GM13976 (cell line): ENCODE measurements around the gene SLC1A1.

ENCODE experiments used
- DNase-seq: peaks from one replicate; pipeline ENCODE4 v3.0.0; 2012; ENCODE audit warnings: low spot score
- in situ Hi-C: fragments of 300-500 bp; cut with MboI; formaldehyde crosslinking; loops from one replicate; pipeline ENCODE4 v1.12.0; 2022; ENCODE audit warnings: low sequenced_read_pairs, mixed read lengths, inconsistent platforms; ENCODE audit not compliant: unreplicated experiment
- TF ChIP-seq, protein P1 (sequence below): IDR thresholded peaks from 2 replicates; pipeline ENCODE4 v1.5.1; 2012; ENCODE audit warnings: borderline replicate concordance, mild to moderate bottlenecking; ENCODE audit not compliant: insufficient read depth; ENCODE audit errors: extremely low read depth, missing control alignments, control extremely low read depth

Gene SLC1A1

DNA sequence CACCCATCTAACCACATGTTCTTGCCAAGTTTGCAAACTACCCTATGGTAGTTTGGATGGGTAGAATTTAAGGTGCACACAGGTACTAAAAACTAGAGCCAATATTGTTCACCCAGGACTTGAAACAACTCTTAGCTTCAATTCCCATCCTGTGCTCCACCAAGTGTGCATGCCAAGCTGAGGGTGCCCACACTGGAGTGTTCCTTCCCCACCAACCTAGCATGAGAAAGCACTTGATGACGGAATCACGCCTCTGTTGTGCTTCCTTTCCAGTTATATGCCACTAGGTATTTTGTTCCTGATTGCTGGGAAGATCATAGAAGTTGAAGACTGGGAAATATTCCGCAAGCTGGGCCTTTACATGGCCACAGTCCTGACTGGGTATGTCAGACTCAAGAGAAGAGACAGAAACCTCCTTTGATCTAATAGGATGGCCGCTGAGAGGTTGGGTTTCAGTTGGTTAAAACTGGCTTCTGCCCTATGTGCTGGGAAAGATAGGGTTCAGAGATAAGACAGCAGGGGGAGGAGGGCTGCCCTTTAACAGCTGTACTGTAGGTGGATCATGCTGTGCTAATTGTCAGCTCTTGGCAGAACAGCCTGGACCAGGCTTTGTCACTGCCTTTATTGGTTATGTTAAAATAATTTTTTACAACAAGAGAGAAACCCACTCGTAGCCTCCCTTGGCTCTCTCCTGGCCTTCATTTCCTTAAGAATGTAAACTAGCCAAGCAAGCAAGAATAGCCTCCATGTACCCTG, 83.5 kb downstream of the SLC1A1 start:
- in situ Hi-C loops: no loop called here
- TF ChIP-seq, protein P1, sequence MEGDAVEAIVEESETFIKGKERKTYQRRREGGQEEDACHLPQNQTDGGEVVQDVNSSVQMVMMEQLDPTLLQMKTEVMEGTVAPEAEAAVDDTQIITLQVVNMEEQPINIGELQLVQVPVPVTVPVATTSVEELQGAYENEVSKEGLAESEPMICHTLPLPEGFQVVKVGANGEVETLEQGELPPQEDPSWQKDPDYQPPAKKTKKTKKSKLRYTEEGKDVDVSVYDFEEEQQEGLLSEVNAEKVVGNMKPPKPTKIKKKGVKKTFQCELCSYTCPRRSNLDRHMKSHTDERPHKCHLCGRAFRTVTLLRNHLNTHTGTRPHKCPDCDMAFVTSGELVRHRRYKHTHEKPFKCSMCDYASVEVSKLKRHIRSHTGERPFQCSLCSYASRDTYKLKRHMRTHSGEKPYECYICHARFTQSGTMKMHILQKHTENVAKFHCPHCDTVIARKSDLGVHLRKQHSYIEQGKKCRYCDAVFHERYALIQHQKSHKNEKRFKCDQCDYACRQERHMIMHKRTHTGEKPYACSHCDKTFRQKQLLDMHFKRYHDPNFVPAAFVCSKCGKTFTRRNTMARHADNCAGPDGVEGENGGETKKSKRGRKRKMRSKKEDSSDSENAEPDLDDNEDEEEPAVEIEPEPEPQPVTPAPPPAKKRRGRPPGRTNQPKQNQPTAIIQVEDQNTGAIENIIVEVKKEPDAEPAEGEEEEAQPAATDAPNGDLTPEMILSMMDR: no peak
- DNase-seq: no peak

DNA sequence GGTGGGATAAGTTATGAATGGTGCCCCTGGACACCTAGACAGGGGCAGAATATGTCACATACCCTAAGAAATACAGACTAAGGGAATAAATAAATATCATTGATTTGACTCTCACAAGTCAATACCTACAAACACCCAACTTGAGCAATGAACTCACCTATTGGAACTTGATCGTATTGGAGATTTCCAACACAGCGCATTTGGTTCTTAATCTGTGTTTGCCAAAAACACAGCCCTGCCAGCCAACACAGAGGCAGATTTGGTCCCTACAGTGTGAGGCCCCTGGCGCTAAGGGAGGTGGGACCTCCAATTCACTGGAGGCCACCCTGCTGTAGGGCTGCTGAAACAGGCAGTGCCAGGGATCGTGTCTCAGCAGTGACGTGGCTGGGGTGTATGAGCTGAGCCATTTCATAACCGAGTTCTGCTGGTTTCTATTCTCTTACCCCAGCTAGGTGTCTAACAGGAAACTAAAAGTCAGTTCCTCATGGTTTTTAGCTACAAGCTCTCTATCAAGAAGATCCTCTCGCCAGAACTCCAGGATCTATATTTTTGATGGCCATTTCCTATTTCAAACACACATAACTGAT, 84.5 kb downstream of the SLC1A1 start:
- in situ Hi-C loops: no loop called here
- DNase-seq: peak; percentile 30
- TF ChIP-seq, protein P1: no peak

DNA sequence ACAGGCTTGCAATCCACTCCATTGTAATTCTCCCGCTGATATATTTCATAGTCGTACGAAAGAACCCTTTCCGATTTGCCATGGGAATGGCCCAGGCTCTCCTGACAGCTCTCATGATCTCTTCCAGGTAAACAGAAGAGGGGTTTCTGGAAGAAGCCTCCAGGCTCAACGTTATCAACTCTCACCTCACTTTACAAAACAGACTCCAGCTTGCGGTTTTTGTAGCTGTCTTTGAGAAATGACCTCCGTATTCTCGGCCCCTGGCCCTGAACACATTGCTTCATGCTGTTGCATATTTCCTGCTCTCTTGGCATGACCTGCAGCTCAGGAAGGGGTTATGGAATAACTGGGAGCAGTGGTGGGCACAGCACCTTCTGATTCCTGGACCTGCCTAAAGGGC, 85.7 kb downstream of the SLC1A1 start:
- in situ Hi-C loops: no loop called here

DNA sequence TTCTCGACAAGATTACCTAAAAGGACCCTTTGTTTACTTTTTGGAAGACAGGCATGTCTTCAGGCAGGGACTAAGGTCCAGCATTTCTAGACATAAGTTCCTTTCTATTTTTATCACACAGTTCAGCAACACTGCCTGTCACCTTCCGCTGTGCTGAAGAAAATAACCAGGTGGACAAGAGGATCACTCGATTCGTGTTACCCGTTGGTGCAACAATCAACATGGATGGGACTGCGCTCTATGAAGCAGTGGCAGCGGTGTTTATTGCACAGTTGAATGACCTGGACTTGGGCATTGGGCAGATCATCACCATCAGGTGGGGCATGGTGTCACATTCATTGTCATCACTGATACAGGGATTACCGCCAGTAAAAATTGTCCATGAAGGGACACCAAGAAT, 86.2 kb downstream of the SLC1A1 start:
- in situ Hi-C loops: no loop called here
- TF ChIP-seq, protein P1: no peak
- no peak for DNase-seq

More for the DNA sequence above, 85.7 kb downstream of the SLC1A1 start:
- no peak for DNase-seq
- TF ChIP-seq, protein P1: no peak

DNA sequence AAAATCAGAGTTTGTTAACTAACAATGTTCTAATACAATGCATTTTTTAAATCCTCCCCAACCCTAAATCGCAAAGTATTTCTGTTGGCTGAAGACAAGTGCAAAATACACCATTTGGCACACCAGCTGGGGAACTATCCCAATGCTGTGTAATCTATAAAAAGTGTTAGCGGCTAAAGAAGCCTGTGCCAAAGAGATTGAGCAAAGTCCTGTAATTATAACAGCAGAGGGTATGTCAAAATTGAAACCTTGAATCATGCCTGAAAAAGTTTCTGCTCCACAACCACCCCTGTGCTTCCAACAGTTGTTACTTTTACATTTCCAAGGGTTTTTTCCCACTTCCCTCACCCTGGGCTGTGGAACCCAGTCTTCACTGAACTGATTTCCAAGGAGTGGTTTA, 88.7 kb downstream of the SLC1A1 start:
- TF ChIP-seq, protein P1: no peak
- DNase-seq: no peak
- in situ Hi-C loops: no loop called here

DNA sequence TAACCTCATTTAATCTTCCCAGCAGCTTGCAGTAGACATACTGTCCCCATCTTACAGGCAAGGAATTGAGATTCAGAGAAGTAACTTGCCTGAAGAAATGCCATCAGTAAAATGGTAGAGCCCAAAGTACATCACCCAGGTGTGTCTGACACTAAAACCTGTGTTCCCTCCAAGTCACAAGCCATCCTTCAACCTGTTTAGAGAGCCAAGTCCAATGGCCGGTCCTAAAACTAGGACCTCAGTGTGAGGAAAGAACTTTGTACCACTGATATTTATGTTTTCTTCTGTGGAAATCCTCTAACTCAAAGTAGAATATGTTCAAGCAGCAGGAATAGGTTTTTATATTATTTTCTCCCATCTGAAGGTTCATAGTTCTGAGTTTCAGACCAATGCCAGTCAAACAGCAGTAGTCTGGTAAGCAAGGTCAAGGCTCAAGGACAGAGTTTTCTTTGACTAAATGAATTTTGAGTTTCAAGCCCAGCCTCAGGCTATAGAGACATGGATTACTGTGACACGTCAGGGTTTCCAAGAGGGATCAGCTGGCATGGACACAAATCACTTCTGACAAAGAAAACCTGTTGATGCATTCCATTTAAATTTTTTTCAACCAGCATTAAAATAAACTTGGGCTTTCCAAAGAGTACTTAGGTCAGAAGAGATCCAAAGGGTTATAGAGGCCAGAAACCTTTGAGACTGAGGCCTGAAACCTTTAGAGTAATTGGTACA, 90.9 kb downstream of the SLC1A1 start:
- no peak for DNase-seq
- in situ Hi-C loops: no loop called here
- TF ChIP-seq, protein P1: no peak
